ENCODE measurements around the gene CISD3.
A peak's percentile ranks its signal among the peaks of the same experiment; 100 is the strongest.
"Not testable (repeated sequence)": the region's sequence is repeated elsewhere in the genome, so short reads cannot be mapped to it uniquely, and the experiment has no call there.

The CISD3 gene

DNA sequence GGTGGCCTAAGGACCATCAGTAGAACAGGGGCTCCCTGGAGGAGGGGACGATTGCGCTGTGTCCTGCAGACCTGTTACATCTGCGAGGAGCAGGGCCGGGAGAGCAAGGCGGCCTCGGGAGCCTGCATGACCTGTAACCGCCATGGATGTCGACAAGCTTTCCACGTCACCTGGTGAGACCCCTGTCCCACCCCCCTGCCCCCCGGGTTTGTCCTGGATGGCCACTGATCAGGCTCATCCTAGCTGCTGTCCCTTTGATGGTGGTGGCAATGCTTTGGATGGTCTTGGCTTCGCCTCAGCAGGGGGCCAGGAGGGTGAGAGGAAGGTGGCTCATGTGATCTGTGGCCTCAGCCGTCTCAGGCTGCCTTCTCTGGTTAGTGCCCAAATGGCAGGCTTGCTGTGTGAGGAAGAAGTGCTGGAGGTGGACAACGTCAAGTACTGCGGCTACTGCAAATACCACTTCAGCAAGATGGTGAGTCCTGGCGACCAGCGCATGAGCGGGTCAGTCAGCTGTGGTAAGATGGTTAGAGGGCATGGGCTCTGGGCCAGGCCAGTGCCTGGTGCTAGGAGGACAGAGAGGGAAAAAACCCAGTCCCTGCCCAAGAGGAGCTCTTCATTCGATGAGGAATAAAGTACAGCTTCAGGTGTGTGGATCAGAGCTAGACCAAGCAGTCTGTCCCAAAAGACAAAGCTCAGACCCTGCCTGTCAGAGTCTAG lies 20.9 kb upstream of the CISD3 start:
- no peak for DNase-seq

GRCh38 chr17:38709864-38710603 lies 20.1 kb upstream of the CISD3 start:
- DNase-seq, result no peak

DNA sequence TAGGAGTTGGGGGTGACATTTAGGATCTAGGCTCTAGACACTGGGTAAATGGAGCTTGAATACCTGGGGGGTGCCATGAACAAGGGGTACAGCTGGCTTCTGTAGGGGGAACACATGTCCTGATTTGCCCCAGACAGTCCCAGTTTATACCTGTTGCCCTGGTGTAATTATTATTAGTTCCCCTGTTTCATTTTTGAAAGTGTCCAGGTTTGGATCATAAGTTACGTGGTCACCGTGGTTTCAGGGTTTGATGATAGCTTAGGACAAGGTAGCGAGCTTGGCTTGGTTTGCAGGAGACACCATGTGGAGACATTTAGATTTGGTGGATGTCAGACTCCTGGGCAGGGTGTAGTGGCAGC lies 19.6 kb upstream of the CISD3 start:
- DNase-seq, result no peak

DNA sequence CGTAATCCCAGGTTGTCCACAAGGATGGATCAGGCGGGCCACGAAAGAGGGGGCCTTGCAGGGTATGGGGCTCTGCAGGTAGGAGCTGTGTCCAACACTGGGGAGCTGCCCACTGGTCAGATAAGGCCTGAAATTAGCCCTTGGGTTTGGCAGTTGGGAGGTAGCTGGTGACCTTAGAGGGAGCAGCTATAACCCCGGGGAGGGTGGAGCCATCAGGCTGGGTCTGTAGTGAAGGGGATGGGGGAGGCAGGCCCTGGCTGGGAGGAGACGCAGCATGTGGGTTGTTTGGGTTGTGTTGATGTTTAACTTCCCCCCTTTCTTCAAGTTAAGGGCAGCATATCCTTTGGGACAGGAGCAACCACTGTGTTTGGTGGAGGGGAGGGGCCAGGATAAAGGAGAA lies 19.2 kb upstream of the CISD3 start:
- DNase-seq, result no peak

GRCh38 chr17:38711792-38712571 lies 18.2 kb upstream of the CISD3 start:
- no peak for DNase-seq

DNA sequence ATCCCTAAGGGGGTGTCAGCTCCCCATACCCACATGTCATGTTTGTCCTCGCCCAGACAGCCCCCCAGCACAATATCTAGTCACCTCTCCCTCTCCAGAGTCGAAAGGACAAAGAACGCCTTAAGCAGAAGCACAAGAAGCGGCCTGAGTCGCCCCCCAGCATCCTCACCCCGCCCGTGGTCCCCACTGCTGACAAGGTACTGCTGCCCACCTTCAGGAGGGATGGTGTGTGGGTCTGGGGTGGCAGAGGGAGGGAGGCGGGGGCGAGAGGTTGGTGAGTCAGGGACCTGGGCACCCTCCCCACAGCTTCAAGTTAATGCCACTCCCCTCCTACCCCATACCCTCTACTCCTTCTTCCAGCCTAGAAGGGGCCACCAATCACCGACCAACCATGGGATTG lies 17.5 kb upstream of the CISD3 start:
- no peak for DNase-seq

DNA sequence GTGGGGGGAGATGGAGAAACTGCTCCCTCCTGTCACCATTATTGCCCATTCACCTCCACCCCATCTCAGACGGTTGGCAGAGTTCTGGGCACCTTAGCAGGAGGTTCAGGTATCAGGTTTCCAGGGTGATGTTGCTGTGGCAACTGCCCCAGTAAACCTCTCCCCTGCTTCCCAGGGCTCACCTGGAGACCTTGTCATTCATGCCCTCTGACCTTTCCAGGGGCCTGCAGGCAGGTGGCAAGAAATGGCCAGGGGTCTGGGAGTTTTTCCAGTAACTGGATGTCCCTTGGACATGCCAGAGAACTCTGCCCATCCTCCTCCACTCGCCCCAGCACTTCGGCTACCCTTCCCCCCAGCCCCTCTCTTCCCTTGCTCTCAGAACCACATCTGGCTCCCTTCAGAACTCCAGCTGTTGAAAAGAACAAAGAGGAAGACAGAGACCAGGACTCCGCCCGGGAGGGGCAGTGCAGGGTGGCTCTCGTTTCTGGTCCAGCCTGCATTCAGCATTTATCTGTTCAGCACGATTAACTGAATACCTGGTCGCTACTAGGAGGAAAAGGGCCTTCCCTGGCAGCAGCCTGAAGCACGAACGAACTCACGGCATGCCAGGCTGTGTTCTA lies 16.6 kb upstream of the CISD3 start:
- DNase-seq, result no peak

DNA sequence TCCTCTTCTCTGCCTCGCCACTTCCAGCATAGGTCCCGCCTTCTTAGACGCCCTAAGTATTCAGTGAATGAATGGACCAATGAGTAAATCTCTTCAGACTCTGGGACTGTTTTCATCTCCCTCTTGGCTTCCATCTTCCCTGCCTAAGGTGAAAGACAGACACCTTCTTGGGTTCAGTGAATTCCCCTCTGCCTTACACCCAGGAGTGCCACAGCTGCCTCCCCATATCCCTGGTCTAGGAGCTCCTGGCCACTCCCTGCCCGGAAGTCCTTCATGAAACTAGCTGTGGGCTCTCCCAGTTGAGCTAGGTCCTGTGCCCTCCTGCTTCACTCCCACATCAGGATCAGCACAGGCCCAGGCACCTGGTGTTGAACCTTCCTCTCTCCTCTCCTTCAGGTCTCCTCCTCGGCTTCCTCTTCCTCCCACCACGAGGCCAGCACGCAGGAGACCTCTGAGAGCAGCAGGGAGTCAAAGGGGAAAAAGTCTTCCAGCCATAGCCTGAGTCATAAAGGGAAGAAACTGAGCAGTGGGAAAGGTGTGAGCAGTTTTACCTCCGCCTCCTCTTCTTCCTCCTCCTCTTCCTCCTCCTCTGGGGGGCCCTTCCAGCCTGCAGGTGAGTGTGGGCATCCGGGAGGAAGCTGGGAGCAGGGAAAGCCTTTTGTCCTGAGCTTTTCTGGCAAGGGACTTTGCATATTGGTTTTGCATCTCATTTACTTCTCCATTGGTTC lies 14.8 kb upstream of the CISD3 start:
- no peak for DNase-seq

GRCh38 chr17:38716368-38717005 lies 13.7 kb upstream of the CISD3 start:
- DNase-seq, result no peak

DNA sequence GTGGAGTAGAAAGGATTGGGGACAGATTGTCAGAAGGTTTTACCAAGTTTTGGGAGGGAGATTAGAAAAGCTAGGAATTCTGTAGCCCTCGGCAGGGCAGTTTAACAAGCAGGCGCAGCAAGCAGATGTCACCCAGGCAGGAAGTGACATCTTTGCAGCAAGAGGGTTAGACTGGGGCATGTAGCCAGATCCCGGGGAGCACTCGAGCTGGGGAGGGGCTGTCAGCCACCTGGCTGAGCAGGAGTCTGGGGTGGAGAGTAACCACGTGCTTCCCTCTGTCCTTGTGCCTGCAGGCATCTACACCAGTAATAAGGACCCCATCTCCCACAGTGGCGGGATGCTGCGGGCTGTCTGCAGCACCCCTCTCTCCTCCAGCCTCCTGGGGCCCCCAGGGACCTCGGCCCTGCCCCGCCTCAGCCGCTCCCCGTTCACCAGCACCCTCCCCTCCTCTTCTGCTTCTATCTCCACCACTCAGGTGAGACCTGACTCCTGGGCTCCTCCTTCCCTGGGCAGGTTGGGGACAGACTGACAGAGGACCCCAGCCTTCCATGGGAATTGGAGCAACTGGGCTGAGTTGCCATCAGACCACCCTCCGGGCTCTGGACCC lies 12.9 kb upstream of the CISD3 start:
- DNase-seq, result no peak

DNA sequence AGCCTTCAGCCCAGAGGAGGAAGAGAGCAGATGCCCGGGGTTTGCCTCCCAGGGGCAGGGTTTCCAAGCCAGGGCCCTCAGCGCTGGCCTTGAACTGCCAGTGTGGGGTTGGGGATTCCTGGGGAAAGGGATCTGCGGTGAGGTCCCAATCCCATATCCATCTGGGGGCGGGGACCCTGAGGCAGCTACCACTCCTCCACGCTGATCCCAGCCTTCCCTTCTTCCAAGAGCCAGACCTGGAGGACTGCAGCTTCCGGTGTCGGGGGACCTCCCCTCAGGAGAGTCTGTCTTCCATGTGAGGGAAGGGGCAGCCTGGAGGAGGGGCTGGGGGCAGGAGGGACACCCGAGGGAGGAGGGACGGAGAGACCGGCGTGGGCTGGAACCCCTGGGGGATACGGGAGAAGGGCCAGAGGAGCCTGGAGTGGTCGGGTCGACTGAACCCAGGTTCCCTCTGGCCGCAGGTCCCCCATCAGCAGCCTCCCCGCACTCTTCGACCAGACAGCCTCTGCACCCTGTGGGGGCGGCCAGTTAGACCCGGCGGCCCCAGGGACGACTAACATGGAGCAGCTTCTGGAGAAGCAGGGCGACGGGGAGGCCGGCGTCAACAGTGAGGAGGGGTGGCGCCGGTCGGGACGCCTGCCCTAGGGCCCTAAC lies 10.7 kb upstream of the CISD3 start:
- DNase-seq, result no peak

GRCh38 chr17:38719943-38720641 lies 10.0 kb upstream of the CISD3 start:
- no peak for DNase-seq

GRCh38 chr17:38720941-38721340 lies 9.2 kb upstream of the CISD3 start:
- no peak for DNase-seq

DNA sequence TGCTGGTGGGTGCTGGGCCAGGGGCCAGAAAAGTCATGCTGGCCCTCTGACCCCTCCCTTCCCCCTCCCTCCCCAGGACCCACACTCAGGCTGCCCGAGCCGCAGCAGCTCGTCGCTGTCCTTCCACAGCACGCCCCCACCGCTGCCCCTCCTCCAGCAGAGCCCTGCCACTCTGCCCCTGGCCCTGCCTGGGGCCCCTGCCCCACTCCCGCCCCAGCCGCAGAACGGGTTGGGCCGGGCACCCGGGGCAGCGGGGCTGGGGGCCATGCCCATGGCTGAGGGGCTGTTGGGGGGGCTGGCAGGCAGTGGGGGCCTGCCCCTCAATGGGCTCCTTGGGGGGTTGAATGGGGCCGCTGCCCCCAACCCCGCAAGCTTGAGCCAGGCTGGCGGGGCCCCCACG lies 8.3 kb upstream of the CISD3 start:
- no peak for DNase-seq

- DNase-seq, result peak; percentile 55
These were observed 5.7 kb upstream of the CISD3 start for GRCh38 chr17:38724337-38724988.

DNA sequence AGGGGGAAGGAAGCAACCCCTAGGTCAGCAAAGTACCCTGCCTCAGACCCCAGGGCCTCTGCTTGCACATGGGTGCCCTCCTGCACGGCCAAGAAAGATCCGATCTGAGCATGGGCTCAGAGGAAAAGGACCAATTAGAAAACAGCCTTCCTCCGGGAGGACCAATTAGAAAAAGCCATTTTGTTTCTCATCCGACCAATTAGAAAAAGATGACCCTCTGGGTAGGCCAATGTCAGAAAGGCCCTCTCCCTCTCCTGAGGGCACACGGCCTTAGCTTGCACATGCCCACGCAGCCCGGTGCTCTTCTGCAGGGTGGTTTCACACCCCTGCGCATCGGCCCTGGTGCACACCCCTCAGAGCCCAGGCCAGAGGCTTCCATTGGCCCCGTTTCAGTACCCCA lies 5.1 kb upstream of the CISD3 start:
- no peak for DNase-seq

DNA sequence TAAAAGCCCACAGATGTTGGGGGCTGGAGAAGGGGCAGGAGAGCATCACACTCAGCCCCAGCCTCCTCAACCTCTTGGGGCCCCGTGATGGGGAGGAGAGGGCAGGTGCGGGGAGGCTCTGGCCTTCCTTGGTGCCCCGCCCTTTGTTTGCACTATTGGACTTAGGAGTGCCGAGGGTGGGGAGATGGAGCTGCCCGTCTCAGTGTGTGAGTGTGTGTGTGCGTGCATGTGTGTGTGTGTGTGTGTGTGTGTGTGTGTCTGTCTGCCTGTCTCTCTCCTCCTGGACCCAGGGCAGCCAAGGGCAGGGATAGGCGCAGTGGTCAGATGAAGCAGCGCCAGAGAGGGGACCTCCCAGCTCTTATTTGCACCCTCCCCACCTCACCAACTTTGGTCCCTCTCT lies 4.0 kb upstream of the CISD3 start:
- not testable (repeated sequence) for DNase-seq

GRCh38 chr17:38727736-38728135 lies 2.4 kb upstream of the CISD3 start:
- no peak for DNase-seq

GRCh38 chr17:38728290-38728831 lies 1.8 kb upstream of the CISD3 start:
- DNase-seq, result no peak

- no peak for DNase-seq
These were observed 714 bp upstream of the CISD3 start for GRCh38 chr17:38729368-38729885.

Data from NCI-H2107 (cell line).